Activated T-cell treated with anti-CD3 and anti-CD28 coated beads, Interleukin-2, amount 50 U/mL, for 48 hours (primary cell): Measurements from ENCODE around the gene PPM1D.
"Not testable (repeated sequence)": the region's sequence is repeated elsewhere in the genome, so short reads cannot be mapped to it uniquely, and the experiment has no call there.

Experiments used
- DNase-seq, 2 experiments: peaks; one replicate each; pipeline ENCODE4 v3.0.0-alpha.2; 2020

Gene PPM1D

DNA sequence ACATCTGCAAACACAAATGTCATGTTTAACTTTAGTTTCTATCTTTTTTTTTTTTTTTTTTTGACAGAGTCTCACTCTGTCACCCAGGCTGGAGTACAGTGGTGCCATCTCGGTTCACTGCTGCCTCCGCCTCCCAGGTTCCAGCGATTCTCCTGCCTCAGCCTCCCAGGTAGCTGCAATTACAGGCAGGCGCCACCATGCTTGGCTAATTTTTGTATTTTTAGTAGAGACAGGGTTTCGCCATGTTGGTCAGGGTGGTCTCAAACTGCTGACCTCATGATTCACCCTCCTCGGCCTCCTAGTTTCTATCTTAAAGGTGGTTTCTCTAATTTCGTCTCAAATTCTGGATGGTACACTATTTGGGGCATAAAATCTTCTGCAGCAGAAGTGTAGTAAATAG lies 5.8 kb upstream of the PPM1D start:
- DNase-seq: not testable (repeated sequence)

- no peak for DNase-seq
These were observed 5.3 kb upstream of the PPM1D start for GRCh38 chr17:60594734-60595133.

DNA sequence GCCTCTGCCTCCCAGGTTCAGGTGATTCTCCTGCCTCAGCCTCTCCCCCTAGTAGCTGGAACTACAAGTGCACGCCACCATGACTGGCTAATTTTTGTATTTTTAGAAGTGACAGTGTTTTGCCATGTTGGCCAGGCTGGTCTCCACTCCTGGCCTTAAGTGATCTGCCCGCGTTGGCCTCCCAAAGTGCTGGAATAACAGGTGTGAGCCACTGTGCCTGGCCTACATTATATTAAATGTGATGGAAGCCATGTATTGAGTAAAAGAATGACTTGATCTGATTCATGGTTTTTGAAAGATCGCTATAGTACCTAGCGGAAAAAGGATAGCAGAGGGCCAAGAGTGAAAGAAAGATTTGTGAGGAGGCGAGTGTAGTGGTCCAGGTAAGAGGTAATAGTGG lies 2.7 kb upstream of the PPM1D start:
- DNase-seq: no peak

DNA sequence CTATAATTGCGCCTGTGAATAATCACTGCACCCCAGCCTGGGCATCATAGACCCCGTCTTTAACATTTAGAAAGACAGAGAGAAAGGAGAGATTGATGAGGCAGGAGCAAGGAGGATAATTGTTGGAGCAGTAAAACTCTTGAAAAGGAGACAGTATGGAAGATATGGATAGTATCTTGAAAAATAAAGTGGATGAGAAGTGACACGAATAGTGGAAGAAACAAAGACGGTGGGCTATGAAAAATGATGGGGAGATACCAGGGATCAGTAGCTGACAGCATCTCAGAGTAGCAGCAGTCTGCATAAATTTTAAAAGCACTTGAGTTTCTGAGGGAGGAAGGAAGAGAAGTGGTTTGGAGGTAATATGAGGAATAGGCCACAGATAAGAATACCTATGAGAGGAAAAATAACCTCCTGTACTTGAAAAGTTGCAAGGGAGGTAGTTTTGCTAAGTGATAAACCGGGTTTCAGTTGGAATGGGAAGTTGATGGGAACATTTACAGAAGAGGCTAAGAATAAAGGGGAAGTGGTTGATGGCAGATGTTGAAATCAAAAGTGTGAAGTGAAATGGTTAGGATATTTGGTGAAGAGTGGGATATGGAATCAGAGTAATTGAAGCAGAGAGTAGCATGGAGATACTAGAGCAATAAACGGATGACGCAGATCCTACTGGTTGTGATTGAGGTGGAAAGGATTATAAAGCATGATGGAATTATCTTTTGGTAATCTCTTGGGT lies 1.8 kb upstream of the PPM1D start:
- DNase-seq: no peak

DNA sequence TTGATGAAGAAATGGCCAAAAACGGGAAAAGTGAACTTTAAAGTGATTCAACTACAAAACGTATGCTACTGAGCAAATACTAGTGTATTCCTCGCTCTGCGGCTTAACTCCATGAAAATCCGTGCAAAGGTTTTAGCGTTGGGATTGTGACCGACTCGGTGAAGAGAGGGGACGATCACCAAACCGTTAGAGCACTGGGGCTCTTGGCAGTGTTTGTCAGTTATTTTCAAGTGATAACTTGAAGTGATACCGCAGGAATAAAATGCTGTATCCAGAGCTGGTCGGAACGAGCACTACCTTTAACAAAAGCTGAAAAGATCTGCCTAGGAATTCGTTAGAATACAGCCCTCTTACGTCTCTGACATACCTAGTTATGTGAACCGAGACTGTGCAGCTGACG lies 773 bp upstream of the PPM1D start:
- no peak for DNase-seq

DNA sequence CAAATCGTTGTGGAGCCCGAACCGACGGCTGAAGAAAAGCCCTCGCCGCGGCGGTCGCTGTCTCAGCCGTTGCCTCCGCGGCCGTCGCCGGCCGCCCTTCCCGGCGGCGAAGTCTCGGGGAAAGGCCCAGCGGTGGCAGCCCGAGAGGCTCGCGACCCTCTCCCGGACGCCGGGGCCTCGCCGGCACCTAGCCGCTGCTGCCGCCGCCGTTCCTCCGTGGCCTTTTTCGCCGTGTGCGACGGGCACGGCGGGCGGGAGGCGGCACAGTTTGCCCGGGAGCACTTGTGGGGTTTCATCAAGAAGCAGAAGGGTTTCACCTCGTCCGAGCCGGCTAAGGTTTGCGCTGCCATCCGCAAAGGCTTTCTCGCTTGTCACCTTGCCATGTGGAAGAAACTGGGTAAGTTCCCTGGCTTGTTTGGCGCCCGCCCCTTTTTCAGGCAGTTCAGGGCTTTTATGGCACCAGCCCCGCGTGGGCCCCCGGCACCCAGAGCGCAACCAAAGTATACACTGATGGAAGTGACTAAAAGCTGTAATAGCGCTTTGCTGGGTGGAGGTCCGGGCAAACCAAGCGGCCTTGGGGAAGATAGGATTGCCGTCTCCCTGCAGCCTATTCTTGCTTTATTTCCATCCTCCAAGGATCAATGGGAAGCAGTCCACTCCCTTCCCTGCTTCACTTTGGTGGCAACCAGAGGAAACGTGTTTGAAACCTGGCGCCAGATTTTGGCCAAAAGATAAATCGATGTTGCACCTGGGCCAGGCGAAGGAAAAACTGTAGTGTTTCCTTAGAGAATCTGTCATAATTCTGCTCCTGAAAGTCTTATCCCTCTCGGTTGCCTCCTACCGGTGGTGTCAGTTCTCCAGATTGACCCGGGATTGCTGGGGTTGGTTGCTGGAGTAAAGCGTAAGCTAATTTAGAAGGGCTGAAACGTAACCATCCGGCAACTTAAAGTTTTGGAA lies 775 bp downstream of the PPM1D start:
- DNase-seq: peak; percentile 77 to 79

- peak; percentile 57 to 64 for DNase-seq
These were observed 1.7 kb downstream of the PPM1D start for GRCh38 chr17:60601447-60602384.

GRCh38 chr17:60602385-60602742 lies 2.4 kb downstream of the PPM1D start:
- no peak for DNase-seq

- DNase-seq: no peak
These were observed 2.9 kb downstream of the PPM1D start for GRCh38 chr17:60602871-60603270.

- DNase-seq: not testable (repeated sequence)
These were observed 3.5 kb downstream of the PPM1D start for GRCh38 chr17:60603477-60603876.

DNA sequence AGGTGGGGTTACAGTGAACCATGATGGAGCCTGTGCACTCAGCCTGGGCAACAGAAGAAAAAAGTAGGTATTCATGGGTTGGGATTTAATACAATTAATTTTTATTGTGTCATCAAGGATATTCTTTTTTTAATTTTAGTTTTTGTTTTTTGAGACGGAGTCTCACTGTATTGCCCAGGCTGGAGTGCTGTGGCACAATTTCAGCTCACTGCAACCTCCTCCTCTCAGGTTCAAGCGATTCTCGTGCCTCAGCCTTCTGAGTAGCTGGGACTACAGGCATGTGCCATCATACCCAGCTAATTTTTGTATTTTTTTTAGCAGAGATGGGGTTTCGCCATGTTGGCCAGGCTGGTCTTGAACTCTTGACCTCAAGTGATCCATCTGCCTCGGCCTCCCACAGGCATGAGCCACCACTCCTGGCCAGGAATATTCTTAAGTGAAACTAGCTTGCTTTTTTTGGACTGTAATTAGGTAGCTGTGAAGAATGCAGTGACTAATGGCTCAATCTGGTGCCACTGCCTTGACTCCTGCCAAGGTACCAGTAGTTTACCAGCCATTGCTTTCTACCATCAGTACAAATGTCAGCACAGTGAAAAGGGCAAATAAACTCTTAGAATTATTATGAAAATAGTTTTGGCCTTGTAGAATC lies 4.8 kb downstream of the PPM1D start:
- DNase-seq: no peak

GRCh38 chr17:60606036-60606435 lies 6.0 kb downstream of the PPM1D start:
- DNase-seq: no peak

DNA sequence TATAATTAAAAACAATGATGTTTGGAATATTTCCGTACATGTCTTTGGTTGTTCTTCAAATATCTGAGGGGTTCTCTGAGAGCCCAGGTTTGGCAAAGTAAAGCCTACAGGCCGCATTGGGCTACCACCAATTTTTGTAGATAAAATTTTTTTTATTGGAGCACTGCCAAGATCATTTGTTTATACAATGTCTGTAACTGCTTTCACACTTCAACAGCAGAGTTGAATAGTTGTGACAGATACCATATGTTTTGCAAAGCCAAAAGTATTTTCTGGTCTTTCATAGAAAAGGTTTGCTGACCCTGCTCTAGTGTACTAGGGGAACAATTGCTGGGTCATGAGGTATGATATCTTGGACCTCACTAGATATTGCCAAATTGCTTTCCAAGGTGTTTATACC lies 10.5 kb downstream of the PPM1D start:
- DNase-seq: no peak

DNA sequence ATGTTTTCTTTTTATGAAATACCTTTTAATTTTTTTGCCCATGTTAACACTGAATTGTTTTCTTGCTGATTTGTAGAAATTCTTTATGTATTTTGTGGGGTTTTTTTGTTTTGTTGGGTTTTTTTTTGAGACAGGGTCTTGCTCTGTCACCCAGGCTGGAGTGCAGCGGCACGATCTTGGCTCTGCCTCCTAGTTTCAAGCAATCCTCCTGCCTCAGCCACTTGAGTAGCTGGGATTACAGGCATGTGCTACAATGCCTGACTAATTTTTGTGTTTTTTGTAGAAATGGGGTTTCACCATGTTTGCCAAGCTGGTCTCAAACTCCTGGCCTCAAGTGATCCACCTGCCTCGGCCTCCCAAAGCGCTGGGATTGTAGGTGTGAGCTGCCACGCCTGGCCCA lies 11.3 kb downstream of the PPM1D start:
- DNase-seq: not testable (repeated sequence)

DNA sequence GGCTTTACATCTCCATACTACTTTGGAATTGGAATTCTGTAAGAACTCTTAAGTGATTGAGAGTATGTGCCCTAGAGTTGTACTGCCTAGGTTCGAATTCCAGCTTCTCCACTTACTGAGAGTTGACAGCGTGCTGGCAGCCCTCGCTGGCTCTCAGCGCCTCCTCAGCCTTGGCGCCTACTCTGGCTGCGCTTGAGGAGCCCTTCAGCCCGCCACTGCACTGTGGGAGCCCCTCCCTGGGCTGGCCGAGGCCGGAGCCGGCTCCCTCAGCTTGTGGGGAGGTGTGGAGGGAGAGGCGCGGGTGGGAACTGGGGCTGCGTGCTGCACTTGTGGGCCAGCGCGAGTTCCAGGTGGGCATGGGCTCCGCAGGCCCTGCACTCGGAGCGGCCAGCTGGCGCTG lies 13.3 kb downstream of the PPM1D start:
- DNase-seq: no peak

GRCh38 chr17:60613796-60614195 lies 13.8 kb downstream of the PPM1D start:
- DNase-seq: not testable (repeated sequence)

GRCh38 chr17:60614247-60614646 lies 14.3 kb downstream of the PPM1D start:
- not testable (repeated sequence) for DNase-seq

- DNase-seq: no peak
These were observed 15.1 kb downstream of the PPM1D start for GRCh38 chr17:60615108-60615507.

DNA sequence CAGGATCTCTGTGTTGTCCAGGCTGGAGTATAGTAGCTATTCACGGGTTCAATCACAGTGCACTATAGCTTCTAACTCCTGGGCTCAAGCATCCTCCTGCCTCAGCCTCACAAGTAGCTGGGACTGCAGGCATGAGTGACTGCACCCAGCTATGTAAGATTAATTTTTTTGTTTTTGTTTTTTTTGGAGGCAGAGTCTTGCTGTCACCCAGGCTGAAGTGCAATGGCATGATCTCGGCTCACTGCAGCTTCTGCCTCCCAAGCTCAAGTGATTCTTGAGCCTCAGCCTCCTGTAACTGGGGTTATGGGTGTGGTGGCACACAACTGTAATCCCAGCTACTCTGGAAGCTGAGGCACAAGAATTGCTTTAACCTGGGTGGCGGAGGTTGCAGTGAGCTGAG lies 15.8 kb downstream of the PPM1D start:
- no peak for DNase-seq

GRCh38 chr17:60618080-60618479 lies 18.1 kb downstream of the PPM1D start:
- no peak for DNase-seq

DNA sequence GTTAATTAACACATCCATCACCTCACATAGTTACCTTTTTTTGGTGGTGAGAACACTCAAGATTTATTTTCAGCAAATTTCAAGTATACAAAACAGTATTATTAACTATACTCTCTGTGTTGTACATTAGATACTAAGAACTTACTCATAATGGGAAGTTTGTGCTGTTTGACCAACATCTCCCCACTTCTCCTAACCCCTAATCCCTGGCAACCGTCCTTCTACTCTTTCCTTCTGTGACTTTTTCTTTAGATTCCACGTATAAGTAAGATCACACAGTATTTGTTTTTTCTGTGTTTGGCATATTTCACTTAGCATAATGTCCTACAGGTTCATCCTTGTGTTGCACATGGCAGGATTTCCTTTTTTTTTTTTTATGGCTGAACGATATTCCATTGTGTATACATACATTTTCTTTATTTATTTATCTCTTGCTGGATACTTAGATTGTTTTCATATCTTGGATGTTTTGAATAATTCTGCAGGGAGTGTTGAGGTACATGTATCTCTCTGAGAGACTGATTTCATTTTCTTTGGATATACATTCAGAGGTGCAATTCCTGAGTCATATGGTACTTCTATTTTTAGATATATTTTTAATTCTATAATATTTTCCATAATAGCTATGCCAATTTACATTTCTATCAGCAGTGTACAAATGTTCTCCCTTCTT lies 19.0 kb downstream of the PPM1D start:
- no peak for DNase-seq

DNA sequence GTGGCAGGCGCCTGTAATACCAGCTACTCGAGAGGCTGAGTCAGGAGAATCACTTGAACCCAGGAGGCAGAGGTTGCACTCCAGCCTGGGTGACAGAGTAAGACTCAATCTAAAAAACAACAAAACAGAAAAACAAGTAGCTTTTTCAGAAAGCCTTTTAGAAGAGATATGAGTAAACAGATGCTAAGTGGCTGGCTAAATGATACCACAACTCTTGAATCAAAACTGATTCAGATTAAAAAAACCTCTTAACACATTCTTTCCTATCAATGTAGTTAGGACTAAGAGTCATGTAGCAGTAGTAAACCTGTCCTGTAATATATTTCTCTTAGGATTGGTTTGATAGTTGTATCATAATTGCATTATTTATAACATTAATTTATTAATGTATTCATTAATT lies 23.0 kb downstream of the PPM1D start:
- no peak for DNase-seq
